Pulmonary artery endothelial cell (primary cell): Measurements from ENCODE around the gene TXN2. TPM values are rescaled to one million over a fixed set of nuclear protein-coding genes. Genes with fewer than 3 reads are reported as not detected.
"Not testable (repeated sequence)": the region's sequence is repeated elsewhere in the genome, so short reads cannot be mapped to it uniquely, and the experiment has no call there.

Source experiments
- DNase-seq: peaks from one replicate; pipeline ENCODE4 v3.0.0-alpha.2; 2011; ENCODE audit warnings: low read depth, low spot score
- total RNA-seq: library from RNA; depleted of rRNA; stranded (reverse); fragments of >200 nt; gene quantifications from 2 replicates; pipeline ENCODE4 v1.2.3, GENCODE V29; 2014

Gene TXN2
- total RNA-seq, 1 donor from 2014 or later: 32.8 TPM

DNA sequence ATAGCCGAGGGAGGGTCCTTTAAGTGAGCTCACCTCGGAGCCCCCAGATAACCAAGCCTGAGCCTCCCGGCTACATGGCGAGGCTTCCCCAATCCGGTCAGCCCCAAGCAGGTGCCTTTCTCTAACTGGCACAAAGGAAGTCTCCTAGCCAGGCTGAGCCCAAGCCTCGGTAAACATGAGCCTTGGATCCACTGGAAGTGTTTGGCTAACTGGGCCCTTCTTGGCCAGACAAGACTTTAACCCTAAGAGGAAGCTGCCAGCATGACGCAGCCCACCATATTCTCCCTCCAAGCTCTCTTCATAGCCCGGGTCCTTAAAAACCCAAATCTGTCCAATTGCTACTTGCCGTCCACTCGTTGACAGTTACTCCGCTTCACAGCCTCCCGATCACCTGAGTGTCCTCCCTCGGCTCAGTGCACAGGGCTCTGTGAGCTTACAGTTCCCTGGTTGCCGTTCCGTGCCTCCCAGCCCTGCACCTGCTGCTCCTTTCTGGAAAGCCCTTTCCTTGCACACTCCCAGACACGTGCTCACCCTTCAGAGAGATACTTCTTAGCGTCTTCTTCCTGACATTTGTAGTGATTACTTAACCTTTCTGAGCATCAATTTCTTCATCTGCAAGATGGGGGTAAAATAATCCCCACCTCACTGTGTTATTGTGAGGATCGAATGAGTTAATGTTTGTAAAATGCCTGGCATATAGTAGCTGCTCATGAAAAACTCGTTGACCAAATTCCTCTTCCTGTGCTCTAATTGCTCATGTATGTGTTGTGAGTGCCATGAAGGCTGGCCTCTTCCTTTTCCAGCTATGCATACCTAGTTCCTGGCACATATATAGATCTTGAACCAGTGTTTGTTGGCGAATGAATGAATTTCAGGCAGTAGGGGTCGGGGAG is 25.6 kb downstream of the TXN2 start:
- no peak for DNase-seq

GRCh38 chr22:36454916-36455570 is 26.4 kb downstream of the TXN2 start:
- DNase-seq: peak; percentile 83

- no peak for DNase-seq
Observed at GRCh38 chr22:36453855-36454378, 27.5 kb downstream of the TXN2 start.

GRCh38 chr22:36452978-36453607 is 28.3 kb downstream of the TXN2 start:
- DNase-seq: not testable (repeated sequence)

DNA sequence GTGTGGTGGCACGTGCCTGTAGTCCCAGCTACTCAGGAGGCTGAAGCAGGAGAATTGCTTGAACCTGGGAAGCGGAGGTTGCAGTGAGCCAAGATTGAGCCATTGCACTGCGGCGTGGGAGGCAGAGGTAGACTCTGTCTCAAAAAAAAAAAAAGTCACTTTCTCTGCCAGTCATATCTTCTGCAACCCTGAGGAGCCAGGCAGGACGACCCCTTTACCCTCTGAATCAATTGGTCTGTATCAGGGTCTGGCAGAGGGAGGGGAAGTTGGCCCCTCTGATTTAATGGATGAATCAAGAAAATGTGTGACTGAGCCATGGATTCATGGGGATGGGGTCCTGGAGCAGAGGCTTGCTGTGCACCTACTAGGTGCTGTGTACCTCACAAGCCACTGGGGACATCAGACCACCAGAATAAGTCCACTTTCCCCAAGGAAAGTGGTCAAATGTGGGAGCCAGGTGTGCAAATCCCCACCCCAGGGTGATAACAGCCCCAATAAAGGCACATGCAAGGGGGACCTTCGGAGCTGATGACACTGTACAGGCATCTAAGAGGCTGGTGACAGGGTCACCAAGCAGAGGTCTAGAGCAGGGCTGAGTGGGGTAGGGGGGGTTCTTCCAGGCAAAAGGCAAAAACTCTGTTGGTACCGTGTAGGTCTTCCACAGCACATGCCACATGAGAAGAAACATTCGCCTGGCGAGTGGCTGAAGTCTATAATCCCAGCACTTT is 29.0 kb downstream of the TXN2 start:
- no peak for DNase-seq

- not testable (repeated sequence) for DNase-seq
Observed at GRCh38 chr22:36450923-36451322, 30.5 kb downstream of the TXN2 start.

DNA sequence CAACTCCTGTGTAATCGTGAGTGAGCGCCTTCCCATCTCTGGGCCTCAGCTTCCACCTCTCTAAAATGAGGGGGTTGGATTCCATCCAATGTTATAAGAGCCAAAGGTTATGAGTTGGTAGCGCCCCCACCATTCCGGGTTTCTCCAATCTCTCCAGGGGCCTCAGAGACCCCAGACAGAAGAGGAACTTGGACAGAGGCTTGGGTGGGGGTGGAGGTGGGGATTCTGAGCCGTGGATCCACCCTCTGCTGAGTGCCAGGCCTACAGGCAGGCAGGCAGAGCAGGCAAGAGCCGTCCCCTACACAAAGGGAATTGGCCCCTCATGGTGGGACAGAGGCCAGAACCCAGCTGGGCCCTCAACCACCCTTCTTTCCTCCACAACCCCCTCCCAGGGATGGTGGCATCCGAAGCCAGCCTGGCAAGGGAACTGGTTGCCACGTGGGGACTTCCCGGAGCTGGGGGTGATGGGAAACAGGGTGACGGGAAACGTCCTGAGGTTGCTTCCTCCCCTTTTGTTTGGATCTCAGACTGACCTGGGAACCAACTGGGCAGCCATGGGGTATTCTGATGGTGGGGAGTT is 31.8 kb downstream of the TXN2 start:
- DNase-seq: no peak

- DNase-seq: no peak
Observed at GRCh38 chr22:36447632-36448031, 33.8 kb downstream of the TXN2 start.

- no peak for DNase-seq
Observed at GRCh38 chr22:36445158-36445668, 36.2 kb downstream of the TXN2 start.

DNA sequence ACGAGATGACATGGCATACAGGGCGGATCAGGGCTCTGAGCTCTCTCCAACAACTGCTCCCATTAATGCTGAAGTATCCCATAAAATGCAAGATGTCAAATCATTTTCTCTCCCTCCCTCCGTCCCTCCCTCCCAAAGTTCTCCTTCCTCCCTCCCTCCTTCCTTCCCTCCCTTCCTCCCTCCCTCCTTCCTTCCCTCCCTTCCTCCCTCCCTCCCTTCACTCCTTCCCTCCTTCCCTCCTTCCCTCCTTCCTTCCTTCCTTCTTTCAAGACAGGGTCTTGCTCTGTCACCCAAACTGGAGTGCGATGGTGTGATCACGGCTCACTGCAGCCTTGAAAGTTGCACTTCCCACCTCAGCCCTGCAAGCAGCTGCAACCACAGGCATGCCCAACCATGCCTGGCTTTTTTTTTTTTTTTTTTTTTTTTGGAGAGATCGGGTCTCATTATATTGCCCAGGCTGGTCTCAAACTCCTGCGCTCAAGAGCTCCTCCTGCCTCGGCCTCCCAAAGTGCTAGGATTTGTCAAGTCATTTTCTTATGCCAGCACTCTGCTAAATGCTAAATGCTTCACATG is 38.2 kb downstream of the TXN2 start:
- DNase-seq: no peak

- no peak for DNase-seq
Observed at GRCh38 chr22:36442506-36443197, 38.8 kb downstream of the TXN2 start.

GRCh38 chr22:36440429-36441002 is 40.9 kb downstream of the TXN2 start:
- DNase-seq: no peak

- no peak for DNase-seq
Observed at GRCh38 chr22:36439481-36440271, 41.8 kb downstream of the TXN2 start.

DNA sequence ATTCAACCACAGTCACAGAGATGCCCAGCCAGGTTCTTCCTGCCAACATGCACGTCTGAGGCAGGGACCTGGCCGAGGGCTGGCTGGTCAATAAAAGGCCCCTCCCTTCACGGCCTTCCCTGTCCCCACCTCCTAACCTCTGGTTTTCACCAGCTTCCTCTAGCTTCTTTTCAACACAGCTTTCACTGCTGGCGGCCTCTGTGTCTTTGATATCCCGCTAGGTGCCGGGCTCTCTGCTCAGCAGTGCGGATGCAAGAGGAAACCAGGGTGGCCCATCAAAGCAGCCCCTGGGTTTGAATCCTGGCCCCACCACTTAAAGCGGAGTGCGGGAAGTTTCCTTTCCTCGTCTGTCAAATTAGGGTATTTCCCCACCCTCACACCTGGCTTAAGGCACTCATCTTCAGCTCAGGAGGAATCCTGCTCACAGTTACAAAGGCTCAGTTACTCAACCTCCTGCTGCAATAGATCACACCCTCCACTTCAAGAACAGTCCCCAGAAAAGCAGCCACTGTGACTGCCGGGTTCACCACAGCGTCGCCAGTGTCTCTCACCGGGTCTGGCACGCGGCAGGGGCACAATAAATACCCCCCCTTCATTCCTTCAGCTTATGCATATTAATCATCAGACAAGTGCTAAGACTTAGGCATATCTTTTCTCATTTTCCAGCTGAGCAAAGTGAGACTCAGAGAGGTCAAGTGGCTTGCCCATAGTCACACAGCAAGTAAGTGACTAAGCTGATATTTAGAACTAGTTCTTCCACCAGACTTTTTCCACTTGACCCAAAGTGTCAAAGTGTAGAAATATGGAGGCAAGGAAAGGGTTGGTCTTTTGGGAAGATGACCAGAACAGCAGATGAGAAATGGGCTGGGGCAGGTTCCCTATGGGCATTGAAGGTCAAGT is 45.7 kb downstream of the TXN2 start:
- no peak for DNase-seq

DNA sequence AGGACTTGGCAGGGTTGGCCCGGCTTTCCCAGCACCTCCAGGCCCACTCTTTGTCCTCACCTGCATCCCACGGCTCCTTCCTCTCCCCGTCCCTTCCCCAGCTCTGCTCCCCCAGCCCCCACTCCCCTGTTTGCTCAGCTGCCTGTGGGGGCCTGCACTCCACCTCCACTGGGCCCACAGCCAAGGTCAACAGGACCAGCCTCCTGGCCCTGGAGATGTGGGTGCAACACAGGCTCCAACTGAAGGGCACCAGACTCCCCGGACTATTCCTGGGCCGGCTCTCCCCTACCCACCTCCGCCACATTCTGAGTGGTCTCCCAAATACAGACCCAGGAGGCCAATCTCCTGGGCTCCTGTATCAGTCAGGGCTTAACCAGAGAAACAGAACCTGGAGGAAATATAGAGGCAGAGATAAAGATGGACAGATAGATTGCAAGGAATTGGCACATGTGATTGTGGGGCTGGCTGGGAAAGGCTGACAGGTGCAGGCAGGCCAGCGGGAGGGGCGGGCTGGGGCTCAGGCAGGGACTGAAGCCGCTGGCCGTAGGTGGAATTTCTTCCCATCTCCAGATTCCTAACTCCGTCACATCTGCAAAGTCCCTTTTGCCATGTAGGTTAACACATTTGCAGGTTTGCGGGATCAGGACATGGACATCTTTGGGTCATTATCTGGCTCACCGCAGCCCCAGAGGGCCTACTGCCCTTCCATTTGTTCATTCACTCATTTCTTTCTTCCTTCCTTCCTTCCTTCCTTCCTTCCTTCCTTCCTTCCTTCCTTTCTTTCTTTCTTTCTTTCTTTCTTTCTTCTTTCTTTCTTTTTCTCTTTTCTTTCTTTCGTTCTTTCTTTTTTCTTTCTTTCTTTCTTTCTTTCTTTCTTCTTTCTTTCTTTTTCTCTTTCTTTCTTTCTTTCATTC is 47.9 kb downstream of the TXN2 start:
- no peak for DNase-seq

- no peak for DNase-seq
Observed at GRCh38 chr22:36432592-36433317, 48.7 kb downstream of the TXN2 start.
